Suprapubic skin (tissue), 4 donors: ENCODE measurements around the gene BTBD1. TPM values are rescaled to one million over a fixed set of nuclear protein-coding genes. Genes with fewer than 3 reads are reported as not detected.

Experiments
- DNase-seq, 2 donors: peaks; one replicate each; pipeline ENCODE4 v3.0.0-alpha.2; 2019; ENCODE audit warnings: low spot score in 2 of 2
- H3K27ac ChIP-seq: fragments of 200-600 bp; sonication (generic); one replicate; pipeline ENCODE4 v1.5.1; 2019
- H3K27me3 ChIP-seq: fragments of 200-600 bp; sonication (generic); one replicate; pipeline ENCODE4 v1.5.1; 2019
- H3K36me3 ChIP-seq: fragments of 200-600 bp; sonication (generic); one replicate; pipeline ENCODE4 v1.5.1; 2019
- H3K4me1 ChIP-seq: fragments of 200-600 bp; sonication (generic); one replicate; pipeline ENCODE4 v1.5.1; 2019
- H3K4me3 ChIP-seq: fragments of 200-600 bp; sonication (generic); one replicate; pipeline ENCODE4 v1.5.1; 2019; ENCODE audit warnings: mild to moderate bottlenecking
- H3K9me3 ChIP-seq: fragments of 200-600 bp; sonication (generic); one replicate; pipeline ENCODE4 v1.5.1; 2019
- EP300 ChIP-seq: sonication (generic); formaldehyde crosslinking; IDR thresholded peaks from one replicate; pipeline ENCODE4 v1.6.1; 2017; ENCODE audit warnings: antibody characterized with exemption
- POLR2A ChIP-seq, 2 donors: fragments of 450-650 bp; IDR thresholded peaks; one replicate each; pipeline ENCODE4 v1.6.1; 2017; ENCODE audit warnings: antibody characterized with exemption in 2 of 2, mild to moderate bottlenecking in 2 of 2, moderate library complexity in 2 of 2
- POLR2AphosphoS5 ChIP-seq, 3 donors: sonication (generic); formaldehyde crosslinking; IDR thresholded peaks; one replicate each; pipeline ENCODE4 v1.6.1; 2017; ENCODE audit warnings: antibody characterized with exemption in 3 of 3
- WGBS: methylation state at CpG from one replicate; pipeline ENCODE4 v1.1.5; 2018; 5-methylcytosine and 5-hydroxymethylcytosine counted together
- total RNA-seq, 4 donors: library from RNA; depleted of rRNA; stranded (reverse); fragments of >200 nt; gene quantifications; one replicate each; pipeline ENCODE4 v1.1.0, GENCODE V29; 2016
- TF ChIP-seq, protein P1 (sequence below), 2 donors: fragments of 200-600 bp in 1 of 2; fragments of 450-650 bp in 1 of 2; sonication (generic) in 1 of 2; IDR thresholded peaks; one replicate each; pipeline ENCODE4 v1.5.1; 2016 to 2019; ENCODE audit warnings: antibody characterized with exemption in 2 of 2, mild to moderate bottlenecking in 1 of 2, moderate library complexity in 1 of 2

BTBD1 gene
- total RNA-seq, 4 donors from 2014 or later = 43.9 to 54.3 (median 50.0) TPM

- Histone ChIP-seq H3K9me3 (no peaks in the 10 kb centered on the region), H3K4me3 (no peak overlapping the region), H3K36me3 (no peaks in the 10 kb centered on the region), H3K27me3 (no peaks in the 10 kb centered on the region), H3K4me1 (no peaks in the 10 kb centered on the region), H3K27ac (no peak overlapping the region)
- TF ChIP-seq EP300 (no peak), POLR2A (IDR thresholded peaks at IDR 0.05) (no peak), POLR2AphosphoS5 (IDR thresholded peaks at IDR 0.05) (no peak)
- TF ChIP-seq, protein P1, sequence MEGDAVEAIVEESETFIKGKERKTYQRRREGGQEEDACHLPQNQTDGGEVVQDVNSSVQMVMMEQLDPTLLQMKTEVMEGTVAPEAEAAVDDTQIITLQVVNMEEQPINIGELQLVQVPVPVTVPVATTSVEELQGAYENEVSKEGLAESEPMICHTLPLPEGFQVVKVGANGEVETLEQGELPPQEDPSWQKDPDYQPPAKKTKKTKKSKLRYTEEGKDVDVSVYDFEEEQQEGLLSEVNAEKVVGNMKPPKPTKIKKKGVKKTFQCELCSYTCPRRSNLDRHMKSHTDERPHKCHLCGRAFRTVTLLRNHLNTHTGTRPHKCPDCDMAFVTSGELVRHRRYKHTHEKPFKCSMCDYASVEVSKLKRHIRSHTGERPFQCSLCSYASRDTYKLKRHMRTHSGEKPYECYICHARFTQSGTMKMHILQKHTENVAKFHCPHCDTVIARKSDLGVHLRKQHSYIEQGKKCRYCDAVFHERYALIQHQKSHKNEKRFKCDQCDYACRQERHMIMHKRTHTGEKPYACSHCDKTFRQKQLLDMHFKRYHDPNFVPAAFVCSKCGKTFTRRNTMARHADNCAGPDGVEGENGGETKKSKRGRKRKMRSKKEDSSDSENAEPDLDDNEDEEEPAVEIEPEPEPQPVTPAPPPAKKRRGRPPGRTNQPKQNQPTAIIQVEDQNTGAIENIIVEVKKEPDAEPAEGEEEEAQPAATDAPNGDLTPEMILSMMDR (IDR thresholded peaks at IDR 0.05) = no peak
- no peak for DNase-seq
- WGBS = 91% methylated on average over 1 of the region's 1 CpG
These were observed 94.1 kb downstream of the BTBD1 start for GRCh38 chr15:82972990-82973389.

- Histone ChIP-seq H3K27ac (no peak overlapping the region), H3K36me3 (no peaks in the 10 kb centered on the region), H3K27me3 (no peaks in the 10 kb centered on the region), H3K4me3 (no peak overlapping the region), H3K9me3 (no peaks in the 10 kb centered on the region), H3K4me1 (no peaks in the 10 kb centered on the region)
- TF ChIP-seq, protein P1 (IDR thresholded peaks at IDR 0.05) = no peak
- TF ChIP-seq POLR2AphosphoS5 (IDR thresholded peaks at IDR 0.05) = no peak
- TF ChIP-seq POLR2A (IDR thresholded peaks at IDR 0.05) = no peak
- TF ChIP-seq EP300 = no peak
- DNase-seq = no peak
- WGBS = 78% methylated on average over 2 of the region's 2 CpGs
These were observed 95.7 kb downstream of the BTBD1 start for GRCh38 chr15:82971218-82971984.

DNA sequence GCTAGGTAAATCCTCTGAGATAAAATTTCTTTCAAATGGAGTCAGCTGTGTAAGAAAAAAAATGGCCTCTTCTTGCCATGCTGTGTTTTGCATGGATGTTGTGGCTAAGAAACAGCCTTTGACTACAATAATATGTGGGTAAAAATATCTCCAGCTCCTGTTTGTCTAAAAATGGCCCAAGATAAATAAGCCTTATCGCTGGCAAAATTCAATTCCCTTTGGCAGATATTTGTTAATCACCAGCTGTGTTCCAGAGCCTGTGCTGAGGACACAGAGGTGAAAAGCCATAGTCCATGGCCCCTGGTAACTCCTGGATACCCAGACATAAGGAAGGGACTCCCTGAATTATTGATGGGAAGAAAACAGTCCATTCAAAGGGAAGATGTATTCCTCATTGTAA, 96.4 kb downstream of the BTBD1 start:
- WGBS = 67% methylated on average over 1 of the region's 1 CpG

GRCh38 chr15:82970078-82970686, 96.9 kb downstream of the BTBD1 start:
- Histone ChIP-seq H3K4me1 (no peaks in the 10 kb centered on the region), H3K4me3 (no peak overlapping the region), H3K27ac (no peak overlapping the region), H3K9me3 (no peaks in the 10 kb centered on the region), H3K36me3 (no peaks in the 10 kb centered on the region), H3K27me3 (no peaks in the 10 kb centered on the region)
- TF ChIP-seq, protein P1 (IDR thresholded peaks at IDR 0.05) = no peak
- no peak for TF ChIP-seq POLR2AphosphoS5 (IDR thresholded peaks at IDR 0.05)
- no peak for TF ChIP-seq EP300
- no peak for TF ChIP-seq POLR2A (IDR thresholded peaks at IDR 0.05)
- whole genome bisulfite sequencing = 66% methylated on average over 3 of the region's 3 CpGs
- DNase-seq = no peak

More for the DNA sequence above, 96.4 kb downstream of the BTBD1 start:
- no peak for TF ChIP-seq POLR2AphosphoS5 (IDR thresholded peaks at IDR 0.05)
- TF ChIP-seq EP300 = no peak
- TF ChIP-seq, protein P1 (IDR thresholded peaks at IDR 0.05) = no peak
- no peak for TF ChIP-seq POLR2A (IDR thresholded peaks at IDR 0.05)
- Histone ChIP-seq H3K9me3 (no peaks in the 10 kb centered on the region), H3K36me3 (no peaks in the 10 kb centered on the region), H3K4me1 (no peaks in the 10 kb centered on the region), H3K27me3 (no peaks in the 10 kb centered on the region), H3K4me3 (no peak overlapping the region), H3K27ac (no peak overlapping the region)
- DNase-seq = no peak

DNA sequence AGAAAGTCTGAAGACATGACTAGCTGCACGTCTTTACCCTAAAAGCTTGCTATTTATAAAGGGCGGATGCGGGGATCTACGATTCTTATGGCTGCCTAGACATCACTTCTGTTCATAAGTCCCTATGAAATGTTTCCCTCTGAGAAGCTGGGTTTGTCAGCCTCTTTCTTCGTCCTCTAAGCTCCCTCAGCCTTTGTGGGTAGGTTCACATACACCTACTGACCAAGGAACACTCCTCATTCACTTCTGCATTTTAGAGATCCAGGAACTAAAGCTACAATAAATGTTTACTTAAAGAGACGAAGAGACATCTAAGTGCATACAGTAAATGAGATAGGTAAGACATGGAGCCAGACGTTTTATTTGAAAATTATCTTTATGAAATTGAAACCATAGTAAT, 97.7 kb downstream of the BTBD1 start:
- DNase-seq = no peak
- TF ChIP-seq POLR2A (IDR thresholded peaks at IDR 0.05) (no peak), POLR2AphosphoS5 (IDR thresholded peaks at IDR 0.05) (no peak), EP300 (no peak)
- TF ChIP-seq, protein P1 (IDR thresholded peaks at IDR 0.05) = no peak
- 81% methylated on average over 7 of the region's 7 CpGs for WGBS
- no peaks in the 10 kb centered on the region for H3K4me1 ChIP-seq
- no peaks in the 10 kb centered on the region for H3K27me3 ChIP-seq
- H3K4me3 ChIP-seq = no peak overlapping the region
- no peaks in the 10 kb centered on the region for H3K9me3 ChIP-seq
- H3K27ac ChIP-seq = no peak overlapping the region
- no peaks in the 10 kb centered on the region for H3K36me3 ChIP-seq
